GM21447 (cell line): ENCODE data around the gene TGFA.

Source experiments
- ATAC-seq: cut with Tn5 transposase; IDR thresholded peaks from one replicate; pipeline ENCODE4 v1.9.1; 2021; ENCODE audit not compliant: unreplicated experiment

TGFA gene

DNA sequence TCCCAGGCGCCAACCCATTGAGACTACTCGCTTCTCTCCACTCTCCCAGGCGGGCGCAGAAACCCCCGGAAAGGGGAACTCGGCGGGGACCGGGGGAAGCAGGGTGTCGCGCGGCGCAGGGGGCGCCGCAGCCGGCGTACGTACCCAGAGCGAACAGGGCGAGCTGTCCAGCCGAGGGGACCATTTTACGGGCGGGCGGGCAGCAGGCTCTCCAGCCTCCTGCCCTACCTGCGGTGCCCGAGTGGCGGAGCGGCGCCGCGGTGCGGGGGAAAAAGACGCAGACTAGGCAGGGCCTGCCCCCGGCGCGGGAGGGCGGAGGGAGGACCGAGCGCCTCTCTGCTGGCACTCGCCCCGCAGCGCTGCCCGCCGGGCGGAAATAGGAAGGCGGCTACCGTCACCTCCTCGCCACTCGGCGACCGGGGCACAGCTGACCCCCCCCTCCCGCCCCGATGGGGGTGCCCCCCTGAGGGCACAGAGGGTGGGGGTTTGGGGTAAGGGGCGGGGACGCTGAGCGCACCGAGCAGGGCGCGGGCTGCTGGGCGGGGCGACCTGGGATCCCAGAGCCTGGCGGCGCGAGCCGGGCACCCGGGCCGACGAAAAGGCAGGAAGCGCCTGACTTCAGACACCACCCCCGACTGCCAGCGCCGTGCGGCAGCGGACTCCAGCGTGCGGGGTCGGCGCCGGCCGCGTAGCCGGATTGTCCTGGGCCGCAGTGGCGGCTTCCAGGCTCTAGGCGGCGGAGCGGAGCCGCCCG is at the start of gene TGFA:
TSS of gene TGFA (minus strand) at position 243 of the 754 bp plus-strand sequence. CDS start at position 184, 59 bp downstream.
- peak; percentile 71 for ATAC-seq

- no peak for ATAC-seq
Measured at GRCh38 chr2:70603066-70603465, 49.4 kb upstream of the TGFA start.

DNA sequence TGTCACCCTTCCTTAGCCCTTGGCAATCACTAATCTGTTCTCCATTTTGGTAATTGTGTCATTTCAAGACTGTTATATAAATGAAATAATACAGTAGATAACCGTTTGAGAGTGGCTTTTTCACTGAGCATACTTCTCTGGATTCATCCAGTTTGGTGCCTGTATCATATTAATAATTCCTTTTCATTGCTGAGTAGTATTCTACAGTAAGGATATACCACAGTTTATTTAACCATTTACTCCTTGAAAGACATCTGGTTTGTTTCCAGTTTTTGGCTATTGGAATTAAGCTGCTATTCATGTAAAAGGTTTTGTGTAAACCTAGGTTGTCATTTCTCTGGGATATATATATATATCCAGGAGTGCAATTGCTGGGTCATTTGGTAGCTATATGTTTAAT is 44.6 kb upstream of the TGFA start:
- no peak for ATAC-seq

GRCh38 chr2:70596739-70597138 is 43.1 kb upstream of the TGFA start:
- no peak for ATAC-seq

DNA sequence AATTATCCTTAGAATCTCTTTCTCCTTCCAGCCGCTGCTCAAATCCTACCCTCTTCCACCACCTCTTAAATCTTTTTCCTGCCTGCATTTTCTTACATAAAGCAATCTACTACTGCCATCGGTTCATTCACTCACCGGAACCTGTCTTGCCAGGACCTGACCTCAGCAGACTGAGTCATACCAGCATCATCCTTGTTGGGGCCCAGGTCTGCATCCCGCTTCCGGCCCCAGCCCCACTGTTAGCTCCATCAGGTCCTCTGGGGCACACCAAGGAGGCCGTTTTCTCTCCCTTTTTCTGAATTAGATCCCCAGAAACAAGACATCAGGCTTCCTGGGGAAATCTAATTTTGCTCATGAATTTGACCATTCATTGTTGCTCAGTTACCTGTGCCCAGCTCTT is 42.7 kb upstream of the TGFA start:
- ATAC-seq = no peak

- no peak for ATAC-seq
Measured at GRCh38 chr2:70583091-70583490, 29.5 kb upstream of the TGFA start.

DNA sequence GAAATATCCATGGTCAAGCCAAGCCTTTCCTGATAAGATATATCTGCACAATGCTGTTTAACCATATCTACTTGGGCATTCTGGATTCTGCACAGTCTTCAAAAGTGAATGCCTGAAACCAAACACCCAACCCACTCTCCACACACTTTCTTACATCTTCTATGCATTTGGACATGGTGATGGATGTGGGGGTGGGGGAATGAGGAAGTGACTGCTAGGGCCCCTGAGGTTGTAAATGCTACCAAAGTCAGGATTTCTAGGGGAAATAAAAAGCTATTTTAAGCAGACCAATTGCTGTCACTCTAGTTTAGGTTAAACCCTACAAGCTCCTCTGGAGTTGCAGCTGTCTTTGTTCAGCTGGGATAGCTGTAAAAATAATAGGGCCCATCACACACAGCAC is 26.7 kb upstream of the TGFA start:
- no peak for ATAC-seq

DNA sequence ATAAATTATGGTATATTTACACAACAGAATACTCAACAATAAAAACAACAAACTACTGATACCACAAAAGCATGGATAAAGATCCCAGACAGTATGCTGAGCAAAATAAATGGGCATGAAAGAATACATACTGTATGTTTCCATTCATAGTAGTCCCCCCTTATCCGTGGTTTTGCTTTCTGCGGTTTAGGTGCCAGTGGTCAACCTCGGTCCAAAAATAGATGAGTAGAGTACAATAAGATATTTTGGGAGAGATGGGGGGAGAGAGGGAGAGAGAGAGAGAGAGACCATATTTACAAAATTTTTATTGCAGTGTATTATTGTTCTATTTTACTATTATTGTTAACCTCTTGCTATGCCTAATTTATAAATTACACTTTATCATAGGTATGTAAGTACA is 21.0 kb upstream of the TGFA start:
- ATAC-seq = no peak

GRCh38 chr2:70574109-70574508 is 20.5 kb upstream of the TGFA start:
- no peak for ATAC-seq

DNA sequence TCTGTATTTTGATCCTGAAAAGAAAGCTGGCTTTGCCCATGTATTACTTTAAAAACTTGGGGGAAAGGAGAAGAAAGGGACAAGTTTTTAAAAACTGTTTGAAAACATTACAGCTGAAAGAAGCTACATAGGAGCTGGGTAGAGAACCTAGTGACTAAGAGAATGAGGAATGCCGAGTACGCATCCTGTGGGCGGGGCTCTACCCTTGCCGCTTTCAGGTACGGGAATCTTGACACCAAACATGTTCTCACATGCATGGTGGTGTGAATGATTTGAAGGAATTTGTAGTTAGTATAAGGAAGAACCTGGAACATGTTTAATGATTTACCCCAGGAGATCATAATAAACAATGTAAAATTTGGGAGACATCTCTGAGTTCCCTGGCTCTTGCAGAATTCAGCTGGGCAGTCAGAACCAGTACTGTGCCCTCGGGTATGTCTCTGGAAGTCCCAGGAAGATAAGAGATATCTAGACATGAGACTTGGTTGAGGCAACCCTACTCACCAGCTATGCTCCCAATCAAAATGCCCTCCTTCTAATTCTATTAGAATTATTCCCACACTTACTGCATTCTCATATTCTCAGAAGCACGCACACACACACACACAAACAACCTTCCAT is 16.5 kb upstream of the TGFA start:
- no peak for ATAC-seq

DNA sequence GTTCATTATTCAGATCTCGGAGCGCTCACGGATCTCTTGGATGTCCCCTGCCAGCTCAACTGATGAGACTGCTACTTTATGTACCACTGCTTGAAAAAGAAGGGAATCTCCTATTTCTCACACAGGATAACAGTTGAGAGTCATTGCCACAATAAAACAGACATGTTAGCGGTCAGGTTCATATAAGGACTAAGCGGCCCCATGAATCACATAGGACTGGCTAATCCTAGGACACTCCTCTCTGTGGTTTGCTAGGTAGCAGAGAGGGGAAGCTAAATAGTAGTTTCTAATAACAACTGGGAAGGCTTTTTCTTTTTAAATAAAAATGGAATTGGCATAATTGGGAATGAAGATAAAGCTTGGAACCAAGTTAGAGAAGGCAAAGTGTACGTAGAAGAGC is 15.9 kb upstream of the TGFA start:
- ATAC-seq = no peak

- no peak for ATAC-seq
Measured at GRCh38 chr2:70566906-70567305, 13.3 kb upstream of the TGFA start.

DNA sequence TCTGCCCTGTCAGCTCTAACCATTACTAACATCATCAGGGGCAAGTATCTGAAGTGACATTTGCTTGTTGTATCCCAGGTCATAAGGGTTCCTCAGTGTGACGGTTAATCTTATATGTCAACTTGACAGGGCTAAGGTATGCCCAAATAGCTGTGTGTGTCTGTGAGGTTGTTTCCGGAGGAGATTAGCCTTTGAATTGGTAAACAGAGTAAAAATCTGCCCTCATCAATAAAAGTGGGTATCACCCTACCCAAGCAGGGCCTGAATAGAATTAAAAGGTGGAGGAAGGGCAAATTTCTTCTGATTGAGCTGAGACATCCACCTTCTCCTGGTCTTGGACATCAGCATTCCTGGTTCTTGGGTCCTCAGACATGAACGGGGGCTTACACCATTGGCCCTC is 12.8 kb upstream of the TGFA start:
- no peak for ATAC-seq

DNA sequence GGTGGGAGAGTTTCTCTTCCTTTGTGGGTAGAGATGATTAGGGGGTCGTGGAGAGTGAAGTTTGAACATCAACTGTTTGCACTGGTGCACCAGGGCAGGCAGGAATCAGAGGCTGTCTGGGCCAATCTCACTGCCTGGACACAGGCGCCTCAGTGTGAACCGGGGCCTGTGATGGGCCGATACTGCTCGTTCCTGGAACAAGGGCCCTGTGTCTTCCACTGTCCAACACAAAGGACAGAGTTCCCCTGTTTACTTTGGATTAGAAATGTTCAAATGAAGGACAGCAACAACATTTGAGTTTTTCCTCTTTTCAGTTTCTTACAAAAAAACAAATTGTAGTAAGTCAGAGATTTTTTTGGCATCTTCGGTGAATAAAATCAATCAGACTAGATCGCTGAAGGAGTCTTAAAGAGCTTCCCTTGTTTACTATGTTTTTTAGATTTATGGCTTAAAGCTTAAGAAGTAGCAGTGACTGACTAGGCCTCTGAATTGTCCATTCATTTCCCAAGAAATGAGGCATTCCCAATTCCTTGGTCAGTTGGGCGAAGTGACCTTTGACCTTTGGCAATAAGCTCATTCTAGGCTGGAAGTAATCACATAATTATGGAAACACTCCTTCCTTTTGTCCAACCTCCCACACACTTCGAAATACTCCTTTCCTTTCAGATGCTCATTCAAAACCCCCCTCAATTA is 11.6 kb upstream of the TGFA start:
- no peak for ATAC-seq

GRCh38 chr2:70561893-70562292 is 8.3 kb upstream of the TGFA start:
- ATAC-seq = no peak

DNA sequence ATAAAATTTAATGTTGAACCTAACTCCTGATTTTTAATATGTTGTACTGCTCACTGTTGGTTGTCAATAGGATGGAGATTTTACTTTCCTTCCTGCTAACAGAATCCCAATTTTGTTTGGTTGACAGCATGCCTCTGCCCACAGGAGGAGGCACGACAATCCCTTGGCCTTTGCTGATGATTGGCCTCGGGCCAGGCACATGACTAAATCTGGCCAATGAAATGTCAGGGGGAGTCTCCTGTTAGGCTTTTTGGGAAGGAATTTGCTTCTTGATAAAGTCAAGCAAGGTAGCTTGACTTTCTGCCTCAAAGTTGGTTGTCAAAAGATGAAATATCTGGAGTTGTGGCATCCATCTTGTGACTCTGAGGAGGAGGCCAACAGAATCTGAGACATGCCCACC is 6.8 kb upstream of the TGFA start:
- no peak for ATAC-seq

DNA sequence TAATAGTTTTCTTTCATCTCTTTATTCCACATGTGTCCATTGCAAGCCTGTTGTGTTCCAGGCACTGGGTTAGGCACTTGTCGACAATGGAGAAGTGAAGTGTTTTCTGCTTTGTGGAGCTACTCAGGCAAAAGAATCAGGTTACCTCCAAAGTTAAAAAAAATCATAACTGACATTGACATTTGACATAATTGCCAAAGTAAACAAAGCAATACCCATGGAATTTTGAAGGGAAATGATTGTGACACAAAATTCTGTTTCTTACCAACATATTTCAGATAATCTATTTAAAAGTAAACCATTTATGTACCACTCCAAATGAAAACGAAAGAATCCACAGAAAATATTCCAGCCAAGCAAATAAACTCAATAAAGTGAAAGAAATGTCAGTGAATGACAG is 6.4 kb upstream of the TGFA start:
- ATAC-seq = no peak

- ATAC-seq = no peak
Measured at GRCh38 chr2:70558195-70558808, 4.7 kb upstream of the TGFA start.

DNA sequence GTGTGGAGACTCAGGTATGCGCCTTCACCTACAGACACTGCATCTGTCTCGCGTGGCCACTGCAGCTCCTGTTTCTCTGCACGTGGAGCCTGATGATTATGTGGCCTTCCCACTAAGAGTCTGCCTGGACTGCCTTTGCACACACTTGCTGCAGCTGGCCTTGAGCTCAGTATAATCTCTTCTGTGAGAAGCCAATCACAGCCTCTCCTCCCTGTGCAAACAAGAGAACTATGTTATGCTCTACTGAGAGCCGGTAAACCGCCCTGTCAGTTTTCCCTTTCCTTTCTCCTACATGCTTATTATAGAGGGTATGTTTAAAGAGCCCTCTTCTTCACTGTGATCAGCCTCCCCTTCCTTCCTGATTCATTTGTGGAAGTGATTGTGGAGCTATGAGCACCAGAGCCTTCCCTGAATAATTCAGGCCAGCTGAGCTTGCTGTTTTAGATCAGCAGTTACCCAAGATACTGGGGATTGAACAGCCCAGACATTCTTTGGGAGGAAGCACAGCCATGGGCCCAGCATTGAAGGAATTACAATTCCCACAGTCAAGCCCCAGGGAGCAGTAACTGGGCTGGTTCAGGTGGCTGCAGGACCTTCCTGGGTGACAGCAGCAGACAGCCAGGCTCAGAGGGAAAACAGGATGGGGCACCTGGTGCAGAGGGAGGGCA is 3.7 kb upstream of the TGFA start:
- ATAC-seq = no peak

DNA sequence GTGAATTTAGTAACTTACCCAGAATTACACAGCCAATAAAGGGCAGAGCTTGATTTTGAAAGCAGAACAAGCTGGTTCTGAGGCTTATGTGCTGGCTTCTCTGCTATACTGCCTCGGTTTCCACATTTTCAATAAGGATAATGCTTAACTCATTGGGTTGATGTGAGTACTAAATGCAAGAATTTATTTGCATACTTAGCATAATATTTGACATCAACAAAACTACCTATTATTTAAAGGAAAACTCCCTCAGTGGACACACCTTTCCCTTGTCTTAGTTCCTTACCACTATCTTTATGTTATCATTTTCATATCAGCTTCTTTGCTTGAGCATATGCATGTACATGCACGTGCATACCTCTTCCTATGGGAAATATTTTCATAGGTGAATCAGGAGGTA is 3.0 kb upstream of the TGFA start:
- ATAC-seq = no peak

- no peak for ATAC-seq
Measured at GRCh38 chr2:70554338-70554892, 789 bp upstream of the TGFA start.
